SH-SY5Y (cell line): ENCODE data around the gene RPL9.

ENCODE experiments used
- GATA2 ChIP-seq: IDR thresholded peaks from 2 replicates; pipeline ENCODE4 v1.6.1; 2011; ENCODE audit warnings: mild to moderate bottlenecking, low read depth, low read length
- GATA3 ChIP-seq: IDR thresholded peaks from 2 replicates; pipeline ENCODE4 v1.6.1; 2011; ENCODE audit warnings: low read depth, mild to moderate bottlenecking, low read length, moderate library complexity

DNA sequence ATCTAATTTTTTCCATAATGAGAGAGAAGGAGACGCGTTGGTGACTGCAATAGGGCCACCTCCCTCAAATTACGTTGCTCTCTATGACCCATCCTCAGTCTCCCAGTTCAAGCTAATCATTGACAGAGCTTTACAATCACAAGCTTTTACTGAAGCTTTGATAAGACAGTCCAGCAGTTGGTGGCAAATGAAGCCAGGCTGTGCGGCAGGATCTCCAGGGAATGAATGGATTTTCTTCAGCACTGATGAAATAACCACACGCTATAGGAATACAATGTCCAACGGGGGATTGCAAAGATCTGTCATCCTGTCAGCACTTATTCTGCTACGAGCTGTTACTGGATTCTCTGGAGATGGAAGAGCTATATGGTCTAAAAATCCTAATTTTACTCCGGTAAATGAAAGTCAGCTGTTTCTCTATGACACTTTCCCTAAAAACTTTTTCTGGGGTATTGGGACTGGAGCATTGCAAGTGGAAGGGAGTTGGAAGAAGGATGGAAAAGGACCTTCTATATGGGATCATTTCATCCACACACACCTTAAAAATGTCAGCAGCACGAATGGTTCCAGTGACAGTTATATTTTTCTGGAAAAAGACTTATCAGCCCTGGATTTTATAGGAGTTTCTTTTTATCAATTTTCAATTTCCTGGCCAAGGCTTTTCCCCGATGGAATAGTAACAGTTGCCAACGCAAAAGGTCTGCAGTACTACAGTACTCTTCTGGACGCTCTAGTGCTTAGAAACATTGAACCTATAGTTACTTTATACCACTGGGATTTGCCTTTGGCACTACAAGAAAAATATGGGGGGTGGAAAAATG lies 51.7 kb downstream of the RPL9 start, which contains the start of gene KLB:
- no peak for TF ChIP-seq GATA3
- no peak for TF ChIP-seq GATA2
